ENCODE results near the gene SF3B3.
"Not testable (repeated sequence)": the region's sequence is repeated elsewhere in the genome, so short reads cannot be mapped to it uniquely, and the experiment has no call there.

The SF3B3 gene

GRCh38 chr16:70569752-70570151 lies 46.1 kb downstream of the SF3B3 start:
- no peak for DNase-seq

GRCh38 chr16:70570967-70571570 lies 47.5 kb downstream of the SF3B3 start:
- DNase-seq, result no peak

- DNase-seq, result no peak
These were observed 48.0 kb downstream of the SF3B3 start for GRCh38 chr16:70571623-70572022.

GRCh38 chr16:70572050-70572925 lies 48.7 kb downstream of the SF3B3 start:
- DNase-seq, result no peak

- DNase-seq, result no peak
These were observed 49.3 kb downstream of the SF3B3 start for GRCh38 chr16:70572926-70573270.

GRCh38 chr16:70573451-70574121 lies 50.0 kb downstream of the SF3B3 start:
- no peak for DNase-seq

GRCh38 chr16:70574595-70575271 lies 51.1 kb downstream of the SF3B3 start:
- peak in 1 of 3 experiments; percentile 72 for DNase-seq

- DNase-seq, result no peak
These were observed 51.8 kb downstream of the SF3B3 start for GRCh38 chr16:70575376-70575775.

- peak in 1 of 3 experiments; percentile 8 for DNase-seq
These were observed 53.0 kb downstream of the SF3B3 start for GRCh38 chr16:70576431-70577255.

- DNase-seq, result no peak
These were observed 53.7 kb downstream of the SF3B3 start for GRCh38 chr16:70577256-70577698.

- peak in 1 of 3 experiments; percentile 4 for DNase-seq
These were observed 54.4 kb downstream of the SF3B3 start for GRCh38 chr16:70578035-70578434.

- no peak for DNase-seq
These were observed 55.6 kb downstream of the SF3B3 start for GRCh38 chr16:70579248-70579647.

GRCh38 chr16:70579648-70580630 lies 56.3 kb downstream of the SF3B3 start:
- no peak for DNase-seq

- no peak for DNase-seq
These were observed 58.8 kb downstream of the SF3B3 start for GRCh38 chr16:70582280-70582978.

GRCh38 chr16:70586731-70587130 lies 63.1 kb downstream of the SF3B3 start:
- no peak for DNase-seq

- no peak for DNase-seq
These were observed 64.9 kb downstream of the SF3B3 start for GRCh38 chr16:70588565-70588964.

- not testable (repeated sequence) for DNase-seq
These were observed 65.8 kb downstream of the SF3B3 start for GRCh38 chr16:70589416-70589815.

GRCh38 chr16:70589998-70590471 lies 66.4 kb downstream of the SF3B3 start:
- no peak for DNase-seq

GRCh38 chr16:70590722-70591415 lies 67.3 kb downstream of the SF3B3 start:
- DNase-seq, result no peak

GRCh38 chr16:70591615-70592014 lies 68.0 kb downstream of the SF3B3 start:
- DNase-seq, result no peak
